NCI-H526 treated with DMSO at 0.1 percent for 48 hours (cell line): ENCODE data around the gene B4GALT7.
A peak's percentile ranks its signal among the peaks of the same experiment; 100 is the strongest.

Source experiments
- DNase-seq: peaks from one replicate; lab custom pipeline; 2025; lab: John Stamatoyannopoulos, UW

Gene B4GALT7

DNA sequence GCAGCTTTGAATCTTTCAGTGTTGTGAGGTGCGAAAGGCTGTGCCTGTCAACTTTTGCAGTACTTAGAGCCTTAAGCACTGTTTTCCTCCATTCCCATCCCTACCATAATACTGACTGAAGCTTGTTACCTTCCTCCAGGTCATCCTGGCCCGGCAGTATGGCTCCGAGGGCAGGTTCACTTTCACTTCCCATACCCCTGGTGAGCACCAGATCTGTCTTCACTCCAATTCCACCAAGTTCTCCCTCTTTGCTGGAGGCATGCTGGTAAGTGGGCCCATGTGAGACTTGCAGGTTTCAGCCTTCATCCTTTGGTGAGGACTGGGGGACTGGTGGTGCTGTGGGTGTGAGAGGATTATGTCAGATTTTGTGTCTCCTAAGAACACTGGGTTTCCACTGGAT is 6.4 kb upstream of the B4GALT7 start:
- DNase-seq = no peak

DNA sequence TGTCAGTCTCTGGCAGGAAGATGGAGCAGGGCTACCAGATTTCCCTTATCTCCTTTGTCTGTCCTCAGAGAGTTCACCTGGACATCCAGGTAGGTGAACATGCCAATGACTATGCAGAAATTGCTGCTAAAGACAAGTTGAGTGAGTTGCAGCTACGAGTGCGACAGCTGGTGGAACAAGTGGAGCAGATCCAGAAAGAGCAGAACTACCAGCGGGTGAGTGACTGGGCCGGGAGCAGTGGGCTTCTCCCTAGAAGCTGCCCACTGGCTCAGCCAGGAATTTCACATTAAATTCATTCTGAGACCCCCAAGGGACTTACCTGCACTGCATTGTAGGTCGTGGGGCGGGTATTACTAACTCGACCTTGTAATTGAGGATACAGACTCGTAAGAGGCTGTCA is 5.9 kb upstream of the B4GALT7 start:
- DNase-seq = no peak

DNA sequence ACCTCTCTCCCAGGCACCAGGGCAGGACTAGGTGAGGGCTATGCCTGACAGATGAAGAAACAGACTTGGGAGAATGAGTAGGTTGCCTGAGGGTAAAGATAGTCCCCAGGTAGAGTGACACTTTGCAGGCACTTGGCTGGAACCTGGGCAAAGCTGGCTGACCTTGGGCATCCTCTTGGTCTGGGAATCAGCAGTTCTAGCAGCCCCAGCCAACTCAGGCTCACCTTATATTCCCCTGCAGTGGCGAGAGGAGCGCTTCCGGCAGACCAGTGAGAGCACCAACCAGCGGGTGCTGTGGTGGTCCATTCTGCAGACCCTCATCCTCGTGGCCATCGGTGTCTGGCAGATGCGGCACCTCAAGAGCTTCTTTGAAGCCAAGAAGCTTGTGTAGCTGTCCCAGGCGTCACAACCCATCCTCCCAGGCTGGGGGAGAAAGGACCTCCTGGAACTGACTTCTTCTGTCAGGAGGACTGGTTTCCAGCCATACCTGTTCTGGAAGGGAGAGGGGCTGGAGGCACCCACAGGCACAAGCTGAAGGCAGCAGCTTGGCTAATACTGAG is 4.8 kb upstream of the B4GALT7 start:
- DNase-seq = no peak

DNA sequence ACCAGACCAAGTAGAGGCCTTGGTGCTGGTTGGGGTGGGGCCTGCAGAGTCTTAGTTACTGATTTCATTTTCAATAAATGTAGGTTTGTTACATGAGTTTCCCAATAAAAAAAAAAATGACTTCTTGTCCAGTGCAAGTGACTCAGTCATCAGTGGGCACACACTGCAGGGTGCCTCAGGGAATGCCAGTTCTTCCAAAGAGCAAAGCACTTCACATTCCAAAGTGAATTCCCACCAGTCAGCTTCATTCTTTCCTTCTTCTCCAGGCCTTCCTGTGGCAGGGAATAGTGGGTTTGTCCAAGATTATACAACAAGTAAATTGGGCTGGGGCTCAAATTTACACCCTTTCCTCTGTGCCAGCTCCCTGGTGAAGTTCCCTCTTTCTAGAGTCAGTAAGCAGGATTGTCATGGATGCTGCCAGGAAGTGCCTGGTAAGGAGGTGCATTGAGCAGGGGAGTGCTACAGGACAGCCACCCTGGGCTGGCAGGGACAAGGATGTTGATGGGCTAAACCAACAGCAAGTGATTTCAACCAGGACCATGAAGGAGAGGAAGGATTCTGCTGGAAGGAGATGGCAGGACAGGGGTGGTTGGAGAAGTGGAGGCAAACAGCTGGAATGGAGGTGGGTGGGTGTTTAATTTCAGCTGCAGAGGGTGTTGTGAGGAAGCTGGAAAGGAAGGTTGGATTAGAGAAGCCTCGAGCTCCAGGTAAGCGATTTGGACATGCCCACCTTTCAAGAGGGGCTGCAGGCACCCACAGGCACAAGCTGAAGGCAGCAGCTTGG is 3.7 kb upstream of the B4GALT7 start:
- no peak for DNase-seq

DNA sequence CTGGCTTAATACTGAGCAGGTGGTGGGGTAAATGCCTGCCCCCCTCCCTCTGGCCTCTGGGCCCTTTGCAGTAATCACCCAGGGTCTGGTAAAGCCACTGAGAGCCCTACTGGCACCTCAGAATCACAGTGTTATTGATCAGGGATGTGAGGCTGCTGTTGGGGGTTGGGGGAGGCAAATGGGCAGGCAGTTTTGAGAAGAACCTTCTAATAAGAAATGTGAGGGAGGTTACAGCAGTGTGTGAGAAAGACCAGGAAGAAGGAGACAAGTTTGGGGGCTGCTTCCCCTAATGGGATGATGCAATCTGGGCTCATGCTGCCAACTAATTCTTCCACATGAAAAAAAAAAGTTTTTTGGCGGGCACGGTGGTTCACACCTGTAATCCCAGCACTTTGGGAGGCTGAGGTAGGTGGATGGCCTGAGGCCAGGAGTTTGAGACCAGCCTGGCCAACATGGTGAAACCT is 3.1 kb upstream of the B4GALT7 start:
- DNase-seq = no peak

DNA sequence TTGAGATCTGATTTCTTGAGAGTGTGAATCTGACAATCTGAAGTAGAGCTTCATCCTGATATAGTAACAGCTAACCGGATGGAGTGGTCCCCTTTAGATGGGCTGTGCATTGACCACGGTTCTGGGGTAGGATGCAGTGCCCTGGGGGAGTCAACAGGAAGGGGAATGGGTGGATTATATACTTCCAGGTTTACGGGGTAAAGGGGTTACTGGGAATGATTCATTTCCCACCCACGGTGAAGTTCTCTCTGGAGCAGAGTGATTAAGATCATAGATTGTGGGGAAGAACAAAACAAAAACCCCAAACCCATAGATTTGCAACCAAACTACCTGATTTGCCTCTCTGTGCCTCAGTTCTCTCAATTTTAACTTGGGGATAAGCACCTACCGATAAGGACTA is 1.5 kb upstream of the B4GALT7 start:
- DNase-seq = no peak

DNA sequence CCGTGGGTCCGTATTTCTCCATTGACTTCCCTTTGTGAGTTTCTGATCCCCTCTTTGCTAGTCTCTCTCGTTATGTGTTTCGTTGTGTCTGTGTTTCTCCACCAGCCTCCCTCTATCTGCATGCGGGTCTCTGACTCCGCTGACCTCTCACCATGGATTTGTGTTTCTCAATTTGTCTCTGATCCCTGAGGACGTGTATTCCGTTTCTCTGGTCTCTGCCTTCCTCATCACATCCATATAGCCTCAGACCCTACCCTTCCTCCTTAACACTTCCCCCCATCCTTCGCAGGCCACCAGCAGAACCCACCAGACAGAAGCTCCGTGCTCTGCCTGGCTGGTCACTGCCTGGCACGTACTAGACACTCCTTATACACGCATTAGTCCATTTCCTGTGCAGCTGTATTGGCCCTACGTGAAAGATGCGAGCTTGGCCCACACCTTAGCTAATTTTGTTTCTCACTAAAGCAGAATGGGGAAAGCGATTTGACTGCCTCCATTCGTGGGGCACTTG is 631 bp downstream of the B4GALT7 start:
- DNase-seq = no peak

DNA sequence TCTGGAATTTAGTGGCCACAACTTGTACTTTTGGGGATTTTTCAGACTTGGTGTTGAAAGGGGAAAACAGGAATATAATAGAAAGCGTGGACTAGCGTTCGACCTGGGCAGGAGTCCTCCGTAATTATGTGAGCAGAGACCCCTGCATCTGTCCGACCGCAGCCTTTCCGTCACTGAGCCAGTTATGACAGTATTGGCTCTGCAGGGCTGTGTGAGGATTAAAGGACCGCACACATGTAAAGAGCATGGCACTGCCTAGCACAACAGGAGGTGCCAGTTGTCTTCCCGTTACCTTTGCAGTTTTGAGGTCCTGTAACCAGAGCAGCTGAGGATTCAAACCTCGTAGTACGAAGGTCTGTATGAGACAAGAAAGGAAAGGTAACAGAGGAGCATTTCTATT is 1.2 kb downstream of the B4GALT7 start:
- no peak for DNase-seq

DNA sequence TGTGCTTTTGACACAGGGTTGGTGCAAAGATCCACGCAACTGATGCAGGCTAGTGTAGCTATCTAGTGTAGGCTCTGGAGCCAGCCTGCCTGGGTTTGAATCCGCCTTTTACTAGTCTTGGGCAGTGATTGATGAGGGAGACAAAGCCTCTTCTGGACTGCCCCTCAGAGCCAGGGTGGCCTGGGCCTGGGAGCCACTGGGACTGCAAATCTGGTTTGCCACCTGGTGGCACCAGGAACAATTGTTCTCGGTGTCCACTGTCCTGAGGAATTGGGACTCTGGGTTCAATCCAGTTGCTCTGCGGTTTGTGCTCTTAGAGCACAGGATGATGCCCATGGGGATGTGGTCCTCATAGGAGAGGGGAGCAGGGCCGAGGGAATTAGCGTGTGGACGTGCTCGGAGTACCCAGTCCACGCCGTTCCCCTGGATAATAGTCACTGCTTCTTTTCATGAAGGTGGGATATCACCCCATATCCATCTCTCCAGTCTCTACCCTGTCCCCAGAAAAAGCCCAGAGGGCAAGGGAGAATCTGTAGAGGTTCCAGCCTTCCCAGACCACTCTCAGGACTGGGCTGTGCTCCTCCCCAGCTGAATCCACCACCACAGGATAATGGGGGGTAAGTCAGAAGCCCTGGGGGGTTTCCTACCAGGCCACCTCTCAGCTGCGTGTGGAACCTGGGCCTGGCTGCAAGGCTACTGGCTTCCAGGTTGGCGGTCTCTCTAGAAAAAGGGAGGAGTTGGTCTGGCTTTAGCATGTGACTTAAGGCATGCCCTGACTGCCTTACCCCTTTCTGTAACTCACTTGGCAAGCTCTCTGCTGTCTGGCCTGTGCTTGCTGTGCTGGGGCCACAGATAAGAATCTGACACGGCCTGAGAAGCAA is 1.9 kb downstream of the B4GALT7 start:
- no peak for DNase-seq

DNA sequence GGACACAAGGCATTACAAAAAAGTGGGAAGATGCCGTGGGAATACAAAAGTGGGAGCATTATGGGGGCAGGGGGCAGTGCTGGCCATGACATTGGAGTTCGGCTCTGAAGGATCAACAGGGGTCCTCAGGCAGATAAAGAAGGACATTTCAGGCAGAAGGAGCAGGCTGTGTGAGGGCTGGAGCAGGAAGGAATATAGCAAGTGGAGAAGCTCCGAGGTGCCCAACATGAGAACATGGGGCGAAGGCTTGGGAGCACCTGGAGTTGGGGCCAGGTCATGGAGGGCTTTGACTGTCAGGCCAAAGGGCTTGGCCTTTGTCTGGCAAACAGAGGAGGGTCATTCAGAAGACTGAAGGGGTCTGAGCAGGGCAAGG is 2.5 kb downstream of the B4GALT7 start:
- DNase-seq = no peak

DNA sequence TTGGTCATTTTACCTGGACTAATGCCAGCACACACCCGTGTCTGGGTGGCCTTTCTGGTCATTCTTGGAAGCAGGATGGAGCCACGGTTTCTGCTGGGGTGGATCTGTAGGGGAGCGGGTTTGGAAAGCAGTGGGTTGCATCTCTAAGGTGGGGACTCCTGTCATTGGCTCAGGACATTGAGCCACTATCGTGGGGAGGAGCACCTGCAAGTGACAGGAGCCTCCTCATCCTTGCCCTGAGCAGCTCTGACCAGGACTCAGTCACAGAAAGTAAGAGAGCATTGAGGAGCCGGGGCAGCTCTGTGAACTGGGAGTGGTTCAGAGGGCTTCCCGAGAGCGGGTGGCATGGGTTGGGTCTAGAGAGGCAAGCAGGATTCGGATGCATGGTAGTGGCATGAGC is 3.7 kb downstream of the B4GALT7 start:
- DNase-seq = no peak

DNA sequence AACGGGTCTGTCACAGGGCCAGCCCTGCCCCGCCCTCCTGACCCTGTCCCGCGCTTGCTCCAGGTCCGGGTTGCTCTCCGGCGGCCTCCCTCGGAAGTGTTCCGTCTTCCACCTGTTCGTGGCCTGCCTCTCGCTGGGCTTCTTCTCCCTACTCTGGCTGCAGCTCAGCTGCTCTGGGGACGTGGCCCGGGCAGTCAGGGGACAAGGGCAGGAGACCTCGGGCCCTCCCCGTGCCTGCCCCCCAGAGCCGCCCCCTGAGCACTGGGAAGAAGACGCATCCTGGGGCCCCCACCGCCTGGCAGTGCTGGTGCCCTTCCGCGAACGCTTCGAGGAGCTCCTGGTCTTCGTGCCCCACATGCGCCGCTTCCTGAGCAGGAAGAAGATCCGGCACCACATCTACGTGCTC is 4.2 kb downstream of the B4GALT7 start:
- DNase-seq = no peak

DNA sequence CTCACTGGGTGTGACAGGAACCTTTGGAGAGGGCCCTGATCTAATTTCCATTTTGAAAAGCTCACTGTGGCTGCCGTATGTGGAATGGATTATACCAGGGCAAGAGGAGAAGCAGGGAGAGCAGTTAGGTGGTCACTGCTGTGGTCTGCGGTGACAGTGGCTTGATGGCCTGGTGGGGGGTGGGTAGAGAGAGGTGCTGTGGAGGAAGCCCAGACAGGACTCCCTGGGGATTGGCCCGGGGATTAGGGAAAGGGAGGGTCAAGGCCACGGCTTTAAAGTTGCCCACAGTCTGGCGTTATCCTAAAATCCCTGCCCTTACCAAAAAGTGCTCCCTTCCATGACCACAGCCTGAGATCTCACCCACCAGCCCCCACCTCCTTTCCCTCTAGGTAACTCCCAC is 4.7 kb downstream of the B4GALT7 start:
- no peak for DNase-seq

DNA sequence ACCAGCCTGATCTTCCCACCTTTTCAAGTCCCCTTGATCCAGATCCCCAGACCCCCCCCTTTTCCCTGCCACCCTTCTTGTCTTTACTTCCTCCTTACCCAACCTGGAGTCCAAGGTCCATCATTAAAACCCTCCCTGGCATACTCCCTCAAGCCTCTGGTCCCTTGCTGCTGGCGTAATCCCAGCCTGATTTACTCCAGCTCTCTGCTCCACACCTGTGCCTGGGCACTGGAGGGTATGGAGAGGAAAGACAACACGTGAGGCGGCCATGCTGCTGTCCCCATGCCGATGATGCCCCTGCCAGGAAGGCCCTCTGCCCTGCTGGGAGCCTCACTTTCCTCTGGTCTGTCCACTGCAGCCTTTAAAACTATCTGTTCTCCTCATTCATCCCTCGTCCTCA is 5.1 kb downstream of the B4GALT7 start:
- DNase-seq = no peak

DNA sequence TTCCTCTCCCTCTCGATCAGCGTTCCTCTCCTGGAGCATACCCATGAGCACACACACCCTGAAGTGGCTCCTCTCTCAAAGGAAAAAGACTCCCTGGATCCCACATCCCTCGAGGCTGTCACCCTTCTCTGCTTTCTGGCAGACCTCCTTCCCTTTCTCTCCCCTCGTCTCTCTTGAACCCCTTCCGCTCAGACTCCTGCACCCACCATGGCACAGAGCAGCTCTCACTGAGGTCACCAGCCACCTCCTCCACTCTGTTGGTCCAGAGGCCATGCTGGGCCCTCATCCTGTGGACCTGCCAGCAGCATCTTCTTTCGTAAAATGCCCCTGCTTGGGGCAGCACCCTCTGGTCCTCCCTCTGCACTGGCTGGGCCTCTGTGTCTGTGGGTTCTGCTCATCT is 5.7 kb downstream of the B4GALT7 start:
- no peak for DNase-seq

DNA sequence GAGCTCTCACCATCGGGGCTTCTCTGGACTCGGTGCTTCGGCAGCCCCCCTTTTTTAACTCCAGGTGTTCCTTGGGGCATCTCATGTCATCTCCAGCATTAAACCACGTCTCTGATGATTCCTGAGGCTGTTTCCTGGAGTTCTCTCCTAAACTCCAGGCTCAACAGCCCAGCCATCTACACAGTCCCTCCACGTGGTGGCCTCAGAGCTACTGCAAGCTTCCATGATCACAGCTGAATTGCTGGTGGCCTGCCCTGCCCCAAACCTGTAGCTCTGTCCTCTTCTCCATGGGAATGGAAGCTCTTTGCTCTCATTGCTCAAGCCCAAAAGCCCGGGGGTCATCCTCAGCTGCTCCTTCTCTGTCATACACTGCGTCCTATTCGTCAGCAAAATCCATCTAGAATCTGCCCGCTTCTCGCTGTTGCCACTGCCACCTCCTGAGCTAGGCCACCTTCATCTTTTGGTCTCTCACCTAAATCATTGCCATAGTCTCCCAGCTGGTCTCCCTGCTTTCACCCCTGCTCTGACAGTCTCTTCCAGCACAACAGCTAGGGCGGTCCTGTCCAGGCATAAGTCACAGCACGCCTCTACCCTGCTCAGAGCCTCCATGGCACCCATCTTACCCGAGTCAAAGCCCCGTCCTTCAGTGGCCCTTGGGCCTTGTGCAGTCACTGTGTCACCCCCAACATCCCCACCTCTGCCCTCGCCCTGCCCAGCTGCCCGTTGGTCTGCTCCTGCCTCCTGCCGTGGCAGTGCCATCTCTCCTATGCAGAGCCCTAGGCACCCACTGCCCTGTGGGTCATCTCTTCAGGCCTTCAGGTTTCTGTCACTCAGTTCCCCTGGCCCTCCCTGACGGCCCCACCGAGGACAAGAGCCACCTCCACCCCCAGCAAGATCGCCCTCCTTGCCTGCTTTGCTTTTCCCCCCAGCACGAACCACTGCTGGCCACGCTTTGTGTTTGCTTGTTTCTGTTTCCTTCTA is 6.4 kb downstream of the B4GALT7 start:
- DNase-seq = no peak

DNA sequence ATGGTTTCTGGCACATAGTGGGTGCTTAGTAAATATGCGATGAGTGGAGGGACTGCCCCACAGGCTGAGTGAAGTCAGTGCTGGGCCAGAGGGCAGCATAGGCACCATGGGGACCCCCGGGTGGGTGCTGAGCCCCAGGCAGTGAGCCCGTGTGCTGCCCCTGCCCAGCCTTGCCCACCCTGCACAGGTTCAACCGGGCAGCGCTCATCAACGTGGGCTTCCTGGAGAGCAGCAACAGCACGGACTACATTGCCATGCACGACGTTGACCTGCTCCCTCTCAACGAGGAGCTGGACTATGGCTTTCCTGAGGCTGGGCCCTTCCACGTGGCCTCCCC is 7.2 kb downstream of the B4GALT7 start:
- no peak for DNase-seq

DNA sequence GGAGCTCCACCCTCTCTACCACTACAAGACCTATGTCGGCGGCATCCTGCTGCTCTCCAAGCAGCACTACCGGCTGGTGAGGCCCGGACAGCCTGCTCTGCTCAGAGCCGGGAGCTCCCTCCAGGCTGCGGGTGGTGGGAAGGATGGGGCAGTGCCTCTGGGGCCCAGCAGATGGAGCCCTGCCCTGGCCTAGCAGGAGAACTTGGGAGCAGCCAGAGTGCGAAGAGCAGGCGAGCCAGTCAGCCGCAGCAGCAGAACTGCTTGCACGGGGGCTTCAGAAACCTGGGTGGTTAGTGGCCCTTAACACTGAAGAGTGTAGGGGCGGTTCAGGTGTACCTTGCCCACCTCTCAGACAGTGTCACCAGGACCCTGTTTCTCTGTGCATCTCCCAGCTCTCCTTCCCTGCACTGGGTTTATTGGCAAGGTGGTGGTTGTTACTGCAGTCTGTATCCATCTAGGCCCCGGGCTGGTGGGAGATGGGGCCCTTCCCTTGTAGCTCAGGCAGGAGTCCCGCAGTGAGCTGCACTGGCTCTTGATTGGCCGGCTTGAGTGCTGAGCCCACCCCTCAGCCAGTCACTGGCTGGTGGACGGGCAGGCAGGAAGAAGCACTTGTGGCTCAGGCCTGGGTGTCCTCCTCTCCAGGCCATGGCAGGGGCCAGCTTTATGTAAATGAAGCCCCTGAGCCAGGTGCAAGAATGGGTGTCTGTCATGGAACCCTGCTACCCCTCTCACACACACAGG is 7.7 kb downstream of the B4GALT7 start:
- DNase-seq = peak; percentile 48

DNA sequence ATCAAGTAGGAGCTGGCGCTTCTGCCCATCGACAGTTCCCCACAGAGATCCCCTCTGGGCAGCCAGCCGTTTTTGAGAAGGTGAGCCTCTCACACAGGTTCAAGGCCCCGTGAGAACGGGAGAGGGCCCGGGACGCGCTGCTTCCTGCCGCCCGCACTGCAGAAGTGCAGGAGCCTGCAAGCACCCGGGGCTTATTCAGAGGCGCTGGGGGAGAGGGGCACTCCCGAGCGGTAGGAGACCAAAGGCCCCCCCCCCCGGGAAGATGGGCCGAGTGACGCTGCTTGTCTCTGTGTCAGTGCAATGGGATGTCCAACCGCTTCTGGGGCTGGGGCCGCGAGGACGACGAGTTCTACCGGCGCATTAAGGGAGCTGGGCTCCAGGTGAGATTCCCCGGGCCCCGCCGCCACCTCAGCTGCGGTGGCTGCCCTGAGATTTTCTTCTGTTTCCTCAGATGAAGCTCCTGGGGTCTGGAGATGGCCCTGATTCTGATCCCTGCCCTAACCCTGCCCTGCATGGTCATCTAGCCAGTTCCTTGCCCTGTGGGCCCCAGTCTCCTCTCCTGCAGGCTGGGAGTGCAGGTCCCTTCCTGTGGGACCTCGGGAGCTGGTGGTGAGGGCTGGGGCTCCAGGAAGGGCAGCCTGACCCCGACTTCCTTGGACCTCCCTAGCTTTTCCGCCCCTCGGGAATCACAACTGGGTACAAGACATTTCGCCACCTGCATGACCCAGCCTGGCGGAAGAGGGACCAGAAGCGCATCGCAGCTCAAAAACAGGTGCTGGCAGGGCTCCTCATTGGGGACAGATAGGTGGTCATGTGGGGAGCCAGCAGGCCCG is 8.5 kb downstream of the B4GALT7 start:
- DNase-seq = no peak
